HG02885 (cell line): ENCODE measurements around the gene GLCCI1.
"Not testable (repeated sequence)": the region's sequence is repeated elsewhere in the genome, so short reads cannot be mapped to it uniquely, and the experiment has no call there.

Source experiments
- ATAC-seq: cut with Tn5 transposase; IDR thresholded peaks from one replicate; pipeline ENCODE4 v1.9.1; 2021; ENCODE audit warnings: mild to moderate bottlenecking; ENCODE audit not compliant: unreplicated experiment, poor library complexity

The GLCCI1 gene

GRCh38 chr7:7984424-7984823 is 15.8 kb downstream of the GLCCI1 start:
- ATAC-seq = no peak

GRCh38 chr7:7988706-7989105 is 20.1 kb downstream of the GLCCI1 start:
- no peak for ATAC-seq

GRCh38 chr7:7989133-7989532 is 20.5 kb downstream of the GLCCI1 start:
- ATAC-seq = no peak

GRCh38 chr7:7989616-7990440 is 21.2 kb downstream of the GLCCI1 start:
- no peak for ATAC-seq

- ATAC-seq = no peak
These were observed 21.8 kb downstream of the GLCCI1 start for GRCh38 chr7:7990441-7990761.

GRCh38 chr7:7992506-7992905 is 23.9 kb downstream of the GLCCI1 start:
- no peak for ATAC-seq

GRCh38 chr7:7995348-7995747 is 26.8 kb downstream of the GLCCI1 start:
- ATAC-seq = not testable (repeated sequence)

- no peak for ATAC-seq
These were observed 28.0 kb downstream of the GLCCI1 start for GRCh38 chr7:7996568-7996967.

- no peak for ATAC-seq
These were observed 31.8 kb downstream of the GLCCI1 start for GRCh38 chr7:8000315-8000941.

GRCh38 chr7:8003077-8003476 is 34.5 kb downstream of the GLCCI1 start:
- no peak for ATAC-seq

- ATAC-seq = no peak
These were observed 36.7 kb downstream of the GLCCI1 start for GRCh38 chr7:8005279-8005678.

GRCh38 chr7:8014399-8014798 is 45.8 kb downstream of the GLCCI1 start:
- ATAC-seq = no peak

- no peak for ATAC-seq
These were observed 46.6 kb downstream of the GLCCI1 start for GRCh38 chr7:8015100-8015745.

- ATAC-seq = no peak
These were observed 47.1 kb downstream of the GLCCI1 start for GRCh38 chr7:8015746-8016120.

- no peak for ATAC-seq
These were observed 48.8 kb downstream of the GLCCI1 start for GRCh38 chr7:8017423-8017822.

GRCh38 chr7:8018961-8019360 is 50.4 kb downstream of the GLCCI1 start:
- peak; percentile 65 for ATAC-seq

- no peak for ATAC-seq
These were observed 54.0 kb downstream of the GLCCI1 start for GRCh38 chr7:8022628-8023027.

GRCh38 chr7:8035192-8035591 is 66.6 kb downstream of the GLCCI1 start:
- ATAC-seq = no peak

- ATAC-seq = peak; percentile 62
These were observed 67.3 kb downstream of the GLCCI1 start for GRCh38 chr7:8035647-8036518.

GRCh38 chr7:8037151-8037550 is 68.6 kb downstream of the GLCCI1 start:
- ATAC-seq = no peak
